HL-60 (cell line): ENCODE results near the gene TOX2.

ENCODE experiments used
- POLR2AphosphoS5 ChIP-seq: IDR thresholded peaks from 2 replicates; pipeline ENCODE4 v1.6.1; 2012; ENCODE audit warnings: low read depth
- SPI1 ChIP-seq: IDR thresholded peaks from 2 replicates; pipeline ENCODE4 v1.6.1; 2012; ENCODE audit warnings: low read depth, mild to moderate bottlenecking, borderline replicate concordance
- TF ChIP-seq, protein P1 (sequence below): IDR thresholded peaks from 2 replicates; pipeline ENCODE4 v1.6.1; 2012; ENCODE audit warnings: low read depth; ENCODE audit not compliant: insufficient replicate concordance
- TF ChIP-seq, protein P2 (sequence below): IDR thresholded peaks from one replicate; pipeline ENCODE4 v1.5.1; 2011; ENCODE audit warnings: low read length, control low read depth, inconsistent platforms; ENCODE audit not compliant: insufficient read depth

DNA sequence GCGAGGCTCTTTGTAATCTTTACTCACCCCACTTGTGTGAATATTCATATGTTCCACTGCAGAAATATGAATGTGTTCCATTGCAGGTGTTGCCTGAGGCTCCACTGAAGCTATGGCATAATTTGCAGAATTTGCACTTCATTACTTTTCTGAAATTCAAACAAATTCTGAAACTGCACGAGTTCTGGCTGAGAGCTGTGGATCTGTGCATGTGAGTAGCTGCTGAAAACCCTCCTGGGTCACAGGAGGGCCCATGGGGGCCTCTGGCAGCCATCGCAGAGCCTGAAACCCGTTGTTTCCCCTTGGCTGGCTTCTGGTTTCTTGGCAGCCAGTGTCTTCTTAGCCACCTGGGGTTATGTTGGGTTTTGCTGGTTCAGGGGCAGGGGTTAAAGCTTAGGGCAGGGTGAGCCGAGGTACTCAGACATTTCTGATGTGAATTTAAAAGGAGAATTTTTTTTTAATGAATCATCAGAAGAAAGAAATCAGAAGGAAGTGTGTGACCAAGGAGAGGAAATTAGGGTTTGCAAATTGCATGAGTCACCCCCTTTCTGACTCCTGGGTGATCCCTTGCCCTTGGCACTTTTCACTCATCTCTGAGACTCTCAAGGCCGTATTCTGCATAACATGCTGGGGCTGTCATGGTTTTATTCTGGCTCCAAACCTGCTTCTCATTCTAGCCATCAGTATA lies 40.6 kb downstream of the TOX2 start:
- TF ChIP-seq, protein P1, sequence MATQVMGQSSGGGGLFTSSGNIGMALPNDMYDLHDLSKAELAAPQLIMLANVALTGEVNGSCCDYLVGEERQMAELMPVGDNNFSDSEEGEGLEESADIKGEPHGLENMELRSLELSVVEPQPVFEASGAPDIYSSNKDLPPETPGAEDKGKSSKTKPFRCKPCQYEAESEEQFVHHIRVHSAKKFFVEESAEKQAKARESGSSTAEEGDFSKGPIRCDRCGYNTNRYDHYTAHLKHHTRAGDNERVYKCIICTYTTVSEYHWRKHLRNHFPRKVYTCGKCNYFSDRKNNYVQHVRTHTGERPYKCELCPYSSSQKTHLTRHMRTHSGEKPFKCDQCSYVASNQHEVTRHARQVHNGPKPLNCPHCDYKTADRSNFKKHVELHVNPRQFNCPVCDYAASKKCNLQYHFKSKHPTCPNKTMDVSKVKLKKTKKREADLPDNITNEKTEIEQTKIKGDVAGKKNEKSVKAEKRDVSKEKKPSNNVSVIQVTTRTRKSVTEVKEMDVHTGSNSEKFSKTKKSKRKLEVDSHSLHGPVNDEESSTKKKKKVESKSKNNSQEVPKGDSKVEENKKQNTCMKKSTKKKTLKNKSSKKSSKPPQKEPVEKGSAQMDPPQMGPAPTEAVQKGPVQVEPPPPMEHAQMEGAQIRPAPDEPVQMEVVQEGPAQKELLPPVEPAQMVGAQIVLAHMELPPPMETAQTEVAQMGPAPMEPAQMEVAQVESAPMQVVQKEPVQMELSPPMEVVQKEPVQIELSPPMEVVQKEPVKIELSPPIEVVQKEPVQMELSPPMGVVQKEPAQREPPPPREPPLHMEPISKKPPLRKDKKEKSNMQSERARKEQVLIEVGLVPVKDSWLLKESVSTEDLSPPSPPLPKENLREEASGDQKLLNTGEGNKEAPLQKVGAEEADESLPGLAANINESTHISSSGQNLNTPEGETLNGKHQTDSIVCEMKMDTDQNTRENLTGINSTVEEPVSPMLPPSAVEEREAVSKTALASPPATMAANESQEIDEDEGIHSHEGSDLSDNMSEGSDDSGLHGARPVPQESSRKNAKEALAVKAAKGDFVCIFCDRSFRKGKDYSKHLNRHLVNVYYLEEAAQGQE: no peak
- TF ChIP-seq, protein P2, sequence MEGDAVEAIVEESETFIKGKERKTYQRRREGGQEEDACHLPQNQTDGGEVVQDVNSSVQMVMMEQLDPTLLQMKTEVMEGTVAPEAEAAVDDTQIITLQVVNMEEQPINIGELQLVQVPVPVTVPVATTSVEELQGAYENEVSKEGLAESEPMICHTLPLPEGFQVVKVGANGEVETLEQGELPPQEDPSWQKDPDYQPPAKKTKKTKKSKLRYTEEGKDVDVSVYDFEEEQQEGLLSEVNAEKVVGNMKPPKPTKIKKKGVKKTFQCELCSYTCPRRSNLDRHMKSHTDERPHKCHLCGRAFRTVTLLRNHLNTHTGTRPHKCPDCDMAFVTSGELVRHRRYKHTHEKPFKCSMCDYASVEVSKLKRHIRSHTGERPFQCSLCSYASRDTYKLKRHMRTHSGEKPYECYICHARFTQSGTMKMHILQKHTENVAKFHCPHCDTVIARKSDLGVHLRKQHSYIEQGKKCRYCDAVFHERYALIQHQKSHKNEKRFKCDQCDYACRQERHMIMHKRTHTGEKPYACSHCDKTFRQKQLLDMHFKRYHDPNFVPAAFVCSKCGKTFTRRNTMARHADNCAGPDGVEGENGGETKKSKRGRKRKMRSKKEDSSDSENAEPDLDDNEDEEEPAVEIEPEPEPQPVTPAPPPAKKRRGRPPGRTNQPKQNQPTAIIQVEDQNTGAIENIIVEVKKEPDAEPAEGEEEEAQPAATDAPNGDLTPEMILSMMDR: no peak
- TF ChIP-seq POLR2AphosphoS5 (no peak), SPI1 (peak; percentile 38; the same call in 1 of the 2 replicates)
